MCF 10A (cell line): ENCODE measurements around the gene CALHM4. TPM values are rescaled to one million over a fixed set of nuclear protein-coding genes. Genes with fewer than 3 reads are reported as not detected.

ENCODE experiments used
- BruUV-seq: library from RNA; stranded (reverse); fragments of 400-500 nt; replicated peaks from 2 replicates; lab custom pipeline; 2021; lab: Mats Ljungman, UMichigan
- CTCF ChIA-PET: fragments of 300-600 bp; sonication (Branson Sonifier 250); formaldehyde crosslinking; extraction: SDS; loops from one replicate; lab custom pipeline; 2021; ENCODE audit warnings: antibody characterized with exemption, inconsistent platforms; lab: Yijun Ruan, JAX
- POLR2A ChIA-PET: fragments of 300-600, 350-650 bp; sonication (Branson Sonifier 250); formaldehyde crosslinking; extraction: SDS; loops from one replicate; lab custom pipeline; 2020; ENCODE audit warnings: antibody characterized with exemption, inconsistent platforms; lab: Yijun Ruan, JAX
- DNase-seq: peaks from one replicate; pipeline ENCODE4 v3.0.0-alpha.2; 2018; ENCODE audit not compliant: unreplicated experiment
- H3K27ac Mint-ChIP-seq: one replicate; pipeline ENCODE4 v1.8.0; 2022; ENCODE audit warnings: mild to moderate bottlenecking, low read depth, mixed read lengths; ENCODE audit not compliant: unreplicated experiment
- H3K27me3 Mint-ChIP-seq: one replicate; pipeline ENCODE4 v1.8.0; 2022; ENCODE audit warnings: mixed read lengths; ENCODE audit not compliant: insufficient read depth, unreplicated experiment
- H3K36me3 Mint-ChIP-seq: one replicate; pipeline ENCODE4 v1.8.0; 2022; ENCODE audit warnings: mild to moderate bottlenecking, moderate library complexity, mixed read lengths; ENCODE audit not compliant: insufficient read depth, unreplicated experiment
- H3K4me1 Mint-ChIP-seq: one replicate; pipeline ENCODE4 v1.8.0; 2022; ENCODE audit warnings: mixed read lengths; ENCODE audit not compliant: insufficient read depth, unreplicated experiment
- H3K4me3 Mint-ChIP-seq: one replicate; pipeline ENCODE4 v1.8.0; 2022; ENCODE audit warnings: mild to moderate bottlenecking, moderate library complexity, mixed read lengths; ENCODE audit not compliant: unreplicated experiment
- H3K9me3 Mint-ChIP-seq: one replicate; pipeline ENCODE4 v1.8.0; 2022; ENCODE audit warnings: mixed read lengths; ENCODE audit not compliant: unreplicated experiment
- intact Hi-C: fragments of 100-400 bp; cut with micrococcal nuclease; formaldehyde crosslinking; loops from 2 replicates; pipeline ENCODE4 v1.14.1; 2022
- total RNA-seq: library from RNA; stranded (reverse); gene quantifications from 2 replicates; pipeline ENCODE4 v1.2.3, GENCODE V29; 2022
- TF ChIP-seq, protein P1 (sequence below): fragments of 200-600 bp; IDR thresholded peaks from one replicate; pipeline ENCODE4 v1.8.0; 2022; ENCODE audit warnings: antibody characterized with exemption, mild to moderate bottlenecking; ENCODE audit not compliant: unreplicated experiment

CALHM4 gene
- total RNA-seq, 1 experiment from 2014 or later: not detected

DNA sequence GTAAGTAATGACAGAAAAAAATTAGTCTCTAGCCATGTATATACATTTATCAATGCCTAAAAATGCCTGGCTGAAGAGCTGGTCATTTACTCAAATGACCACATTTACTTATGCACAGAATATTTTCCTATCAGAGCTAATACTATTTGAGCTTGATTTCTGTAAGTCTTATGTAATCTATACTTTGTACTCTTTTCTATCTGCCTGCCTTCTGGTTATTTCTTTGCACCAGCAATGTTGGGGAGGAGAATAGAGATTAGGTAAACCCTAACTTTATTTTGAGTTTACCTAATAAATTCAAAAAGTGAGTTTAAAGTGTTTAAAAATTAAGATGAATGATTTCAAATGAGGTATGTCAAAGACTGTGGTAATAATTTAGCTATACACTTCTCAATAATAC, 38.4 kb upstream of the CALHM4 start:
- Mint-ChIP-seq H3K27me3 (no peaks in the 10 kb centered on the region), H3K9me3 (no peaks in the 10 kb centered on the region), H3K36me3 (no peaks in the 10 kb centered on the region), H3K4me3 (no peak overlapping the region), H3K27ac (no peak overlapping the region), H3K4me1 (peaks cover 6% of the 10 kb centered on the region)
- no TSS peak for BruUV-seq
- intact Hi-C loops: no loop called here
- CTCF ChIA-PET: interaction anchor here (0.6 to 3.6 kb wide), 11 partner anchors 8 to 773 kb away, joined by 3 to 24 read pairs (median 4); no protein-coding TSS in a partner anchor
- TF ChIP-seq, protein P1, sequence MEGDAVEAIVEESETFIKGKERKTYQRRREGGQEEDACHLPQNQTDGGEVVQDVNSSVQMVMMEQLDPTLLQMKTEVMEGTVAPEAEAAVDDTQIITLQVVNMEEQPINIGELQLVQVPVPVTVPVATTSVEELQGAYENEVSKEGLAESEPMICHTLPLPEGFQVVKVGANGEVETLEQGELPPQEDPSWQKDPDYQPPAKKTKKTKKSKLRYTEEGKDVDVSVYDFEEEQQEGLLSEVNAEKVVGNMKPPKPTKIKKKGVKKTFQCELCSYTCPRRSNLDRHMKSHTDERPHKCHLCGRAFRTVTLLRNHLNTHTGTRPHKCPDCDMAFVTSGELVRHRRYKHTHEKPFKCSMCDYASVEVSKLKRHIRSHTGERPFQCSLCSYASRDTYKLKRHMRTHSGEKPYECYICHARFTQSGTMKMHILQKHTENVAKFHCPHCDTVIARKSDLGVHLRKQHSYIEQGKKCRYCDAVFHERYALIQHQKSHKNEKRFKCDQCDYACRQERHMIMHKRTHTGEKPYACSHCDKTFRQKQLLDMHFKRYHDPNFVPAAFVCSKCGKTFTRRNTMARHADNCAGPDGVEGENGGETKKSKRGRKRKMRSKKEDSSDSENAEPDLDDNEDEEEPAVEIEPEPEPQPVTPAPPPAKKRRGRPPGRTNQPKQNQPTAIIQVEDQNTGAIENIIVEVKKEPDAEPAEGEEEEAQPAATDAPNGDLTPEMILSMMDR: no peak
- POLR2A ChIA-PET: interaction anchor here (0.6 to 2.3 kb wide), 4 partner anchors 35 to 236 kb away, joined by 3 to 14 read pairs (median 4); partner anchors contain the start of gene TSPYL1
- DNase-seq: no peak

DNA sequence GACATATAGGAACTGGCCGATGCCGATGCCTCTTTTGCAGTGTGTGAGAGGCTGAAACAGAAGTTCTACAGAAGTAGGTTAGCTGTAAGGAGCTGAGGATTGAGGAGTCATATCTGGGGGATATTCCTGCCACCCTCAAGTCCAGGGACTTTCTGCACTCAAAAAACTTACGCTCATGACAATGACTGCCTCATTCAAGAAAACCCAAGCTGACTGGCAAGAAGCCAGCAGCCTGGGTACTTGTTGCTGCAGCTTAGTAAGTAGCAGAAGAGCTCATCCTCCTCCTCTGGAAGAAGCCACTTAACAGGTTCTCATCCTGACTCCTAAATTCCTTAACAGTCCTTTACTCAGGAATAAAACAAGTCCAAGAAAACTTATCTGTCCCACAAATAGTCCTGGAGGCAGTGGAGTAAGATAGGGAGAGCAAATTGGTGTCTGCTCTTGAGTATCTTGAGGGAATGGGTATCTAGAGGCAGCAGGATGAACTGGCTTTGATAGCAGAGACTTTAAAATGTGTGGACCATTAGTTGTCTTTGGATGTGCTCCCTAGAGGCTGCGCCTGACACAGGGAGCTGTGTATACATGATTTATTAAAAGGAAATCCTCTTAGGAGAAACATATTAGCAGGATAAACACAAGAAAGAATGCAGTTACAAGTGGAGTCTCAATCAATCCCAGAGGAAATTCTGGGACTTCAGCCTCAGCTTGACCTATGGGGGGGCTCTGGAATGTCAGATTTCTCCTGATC, 34.8 kb upstream of the CALHM4 start:
- Mint-ChIP-seq H3K9me3 (no peaks in the 10 kb centered on the region), H3K4me3 (no peak overlapping the region), H3K27me3 (no peaks in the 10 kb centered on the region), H3K36me3 (no peaks in the 10 kb centered on the region), H3K4me1 (no peaks in the 10 kb centered on the region), H3K27ac (no peak overlapping the region)
- no peak for DNase-seq
- TF ChIP-seq, protein P1: no peak
- ChIA-PET CTCF (interaction anchor here (1.3 to 2.2 kb wide), 3 partner anchors 14 to 250 kb away, joined by 3 to 11 read pairs (median 7); no protein-coding TSS in a partner anchor), POLR2A (interaction anchor here (1.5 kb wide), 1 partner anchor 229 kb away, joined by 4 read pairs; no protein-coding TSS in a partner anchor)
- intact Hi-C loops: no loop called here
- no TSS peak for BruUV-seq

DNA sequence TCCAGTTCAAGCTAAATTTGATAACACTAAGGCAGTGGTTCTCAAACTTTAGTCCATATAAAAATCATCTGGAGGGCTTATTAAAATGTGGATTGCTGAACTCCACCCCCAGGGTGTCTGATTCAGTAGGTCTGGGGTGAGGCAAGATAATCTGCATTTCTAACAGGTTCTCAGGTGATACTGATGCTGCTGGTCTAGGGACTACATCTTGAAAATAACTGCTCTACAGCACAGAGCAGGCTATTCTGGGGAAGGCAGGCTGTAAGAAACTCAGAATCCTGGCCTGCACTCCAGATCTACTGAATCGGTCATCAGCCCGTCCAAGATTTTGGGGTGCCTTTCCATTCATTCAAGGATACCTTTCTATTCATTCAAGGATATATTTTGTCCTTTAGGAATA, 30.7 kb upstream of the CALHM4 start:
- no peaks in the 10 kb centered on the region for H3K27me3 Mint-ChIP-seq
- CTCF ChIA-PET: interaction anchor here (1.5 to 1.7 kb wide), 3 partner anchors 9 to 12 kb away, joined by 4 to 6 read pairs (median 5); partner anchors contain the start of gene CALHM5
- no peak overlapping the region for H3K4me3 Mint-ChIP-seq
- TF ChIP-seq, protein P1: no peak
- POLR2A ChIA-PET: interaction anchor here (0.7 to 1.2 kb wide), 4 partner anchors 11 to 316 kb away, joined by 3 to 6 read pairs (median 4); partner anchors contain the start of gene CALHM5
- H3K27ac Mint-ChIP-seq: no peak overlapping the region
- BruUV-seq: no TSS peak
- H3K4me1 Mint-ChIP-seq: no peaks in the 10 kb centered on the region
- no peaks in the 10 kb centered on the region for H3K9me3 Mint-ChIP-seq
- no peak for DNase-seq
- no peaks in the 10 kb centered on the region for H3K36me3 Mint-ChIP-seq
- intact Hi-C loops: no loop called here

DNA sequence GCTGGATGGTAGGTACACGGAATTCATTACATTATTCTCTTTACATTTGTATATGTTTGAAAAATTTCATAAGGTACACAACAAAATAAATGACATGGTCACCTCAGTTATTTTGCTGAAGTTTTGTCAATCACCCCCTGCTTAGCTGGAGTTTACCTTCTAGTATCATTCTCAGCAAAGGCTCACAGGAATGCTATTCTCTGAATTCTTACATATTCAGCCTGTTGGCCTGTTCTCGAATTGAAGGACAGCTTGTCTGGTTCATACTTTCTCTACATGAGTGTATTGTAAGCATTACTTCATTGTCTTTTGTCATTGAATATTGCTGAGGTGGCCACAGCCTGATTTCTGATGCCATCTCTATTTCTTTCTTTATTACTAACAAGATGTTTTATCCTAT, 29.3 kb upstream of the CALHM4 start:
- H3K27ac Mint-ChIP-seq: no peak overlapping the region
- POLR2A ChIA-PET: interaction anchor here (1.3 kb wide), 1 partner anchor 393 kb away, joined by 3 read pairs; no protein-coding TSS in a partner anchor
- H3K27me3 Mint-ChIP-seq: no peaks in the 10 kb centered on the region
- CTCF ChIA-PET: interaction anchor here (2.1 kb wide), 1 partner anchor 12 kb away, joined by 5 read pairs; no protein-coding TSS in a partner anchor
- no TSS peak for BruUV-seq
- TF ChIP-seq, protein P1: no peak
- intact Hi-C loops: no loop called here
- H3K4me1 Mint-ChIP-seq: peaks cover 10% of the 10 kb centered on the region
- H3K9me3 Mint-ChIP-seq: no peaks in the 10 kb centered on the region
- no peak for DNase-seq
- H3K4me3 Mint-ChIP-seq: no peak overlapping the region
- no peaks in the 10 kb centered on the region for H3K36me3 Mint-ChIP-seq
